CD14-positive monocyte (primary cell): Measurements from ENCODE around the gene UBE2H. TPM values are rescaled to one million over a fixed set of nuclear protein-coding genes. Genes with fewer than 3 reads are reported as not detected.
"Not testable (repeated sequence)": the region's sequence is repeated elsewhere in the genome, so short reads cannot be mapped to it uniquely, and the experiment has no call there.

Experiments
- DNase-seq, 3 donors: peaks; one replicate each; pipeline ENCODE4 v3.0.0-alpha.2; 2011 to 2022
- H2AFZ ChIP-seq: 2 replicates; pipeline ENCODE4 v1.6.0; 2012; ENCODE audit warnings: mild to moderate bottlenecking, low read depth, low read length, inconsistent platforms; ENCODE audit not compliant: insufficient read depth, poor library complexity, severe bottlenecking
- H3K27ac ChIP-seq, 2 donors: 1 replicate in 1 of 2; 2 replicates in 1 of 2; pipeline ENCODE4 v1.5.1; 2012 to 2013; ENCODE audit warnings: low read length in 2 of 2, control low read depth in 1 of 2, inconsistent platforms in 1 of 2, low read depth in 1 of 2, mild to moderate bottlenecking in 1 of 2
- H3K27me3 ChIP-seq, 2 donors: one replicate each; pipeline versions ENCODE4 v1.6.0 to v1.6.1; 2011 to 2013; ENCODE audit warnings: low read length in 2 of 2; ENCODE audit not compliant: control insufficient read depth in 2 of 2, insufficient read depth in 2 of 2
- H3K36me3 ChIP-seq, 2 donors: replicated peaks in 1 of 2; 1 replicate in 1 of 2; 2 replicates in 1 of 2; pipeline versions ENCODE4 v1.5.1 to v1.6.1; 2012 to 2013; ENCODE audit warnings: low read length in 2 of 2, control low read depth in 1 of 2, inconsistent platforms in 1 of 2, mild to moderate bottlenecking in 1 of 2; ENCODE audit not compliant: insufficient read depth in 2 of 2, control insufficient read depth in 1 of 2
- H3K4me1 ChIP-seq, 2 donors: 1 replicate in 1 of 2; 2 replicates in 1 of 2; pipeline versions ENCODE4 v1.5.1 to v1.6.1; 2012 to 2013; ENCODE audit warnings: low read length in 2 of 2, control low read depth in 1 of 2, inconsistent platforms in 1 of 2, mild to moderate bottlenecking in 1 of 2, moderate library complexity in 1 of 2; ENCODE audit not compliant: insufficient read depth in 2 of 2, control insufficient read depth in 1 of 2
- H3K4me2 ChIP-seq: replicated peaks from 2 replicates; pipeline ENCODE3; 2012; ENCODE audit warnings: low read length, moderate library complexity, mild to moderate bottlenecking; ENCODE audit not compliant: poor library complexity, severe bottlenecking; ENCODE audit errors: extremely low read depth
- H3K4me3 ChIP-seq, 3 experiments: fragments of 200-600 bp in 1 of 3; sonication (generic) in 1 of 3; replicated peaks in 1 of 3; 1 replicate in 2 of 3; 2 replicates in 1 of 3; pipeline ENCODE4 v1.5.1; 2011 to 2013; ENCODE audit warnings: low read length in 3 of 3, mild to moderate bottlenecking in 3 of 3, control low read depth in 2 of 3, low read depth in 2 of 3, inconsistent platforms in 1 of 3, moderate library complexity in 1 of 3
- H3K79me2 ChIP-seq: 2 replicates; pipeline ENCODE4 v1.6.0; 2012; ENCODE audit warnings: mild to moderate bottlenecking, control low read depth, inconsistent platforms, low read length, moderate library complexity; ENCODE audit not compliant: insufficient read depth
- H3K9ac ChIP-seq: 2 replicates; pipeline ENCODE4 v1.6.0; 2017; ENCODE audit warnings: low read length, mild to moderate bottlenecking; ENCODE audit not compliant: insufficient read depth, poor library complexity, severe bottlenecking
- H3K9me3 ChIP-seq, 2 donors: replicated peaks in 1 of 2; 1 replicate in 1 of 2; 2 replicates in 1 of 2; pipeline versions ENCODE4 v1.5.1 to v1.6.1; 2012 to 2013; ENCODE audit warnings: low read length in 2 of 2, control low read depth in 1 of 2; ENCODE audit not compliant: control insufficient read depth in 1 of 2, insufficient read depth in 1 of 2
- H4K20me1 ChIP-seq: 2 replicates; pipeline ENCODE4 v1.6.0; 2012; ENCODE audit warnings: mild to moderate bottlenecking, low read length, control low read depth, moderate library complexity; ENCODE audit not compliant: insufficient read depth
- H3K27ac Mint-ChIP-seq, 7 donors: one replicate each; pipeline ENCODE4 v1.8.0; 2020; ENCODE audit warnings: mild to moderate bottlenecking in 7 of 7, mixed read lengths in 7 of 7, moderate library complexity in 6 of 7, inconsistent platforms in 2 of 7
- H3K27me3 Mint-ChIP-seq, 3 donors: one replicate each; pipeline ENCODE4 v1.8.0; 2021 to 2022; ENCODE audit warnings: low read depth in 3 of 3, mild to moderate bottlenecking in 3 of 3, mixed read lengths in 3 of 3, moderate library complexity in 3 of 3, inconsistent platforms in 1 of 3
- H3K36me3 Mint-ChIP-seq, 2 donors: one replicate each; pipeline ENCODE4 v1.8.0; 2020; ENCODE audit warnings: mixed read lengths in 2 of 2, inconsistent platforms in 1 of 2, mild to moderate bottlenecking in 1 of 2
- H3K4me1 Mint-ChIP-seq: one replicate; pipeline ENCODE4 v1.8.0; 2020; ENCODE audit warnings: mild to moderate bottlenecking, mixed read lengths
- H3K4me3 Mint-ChIP-seq, 2 donors: one replicate each; pipeline ENCODE4 v1.8.0; 2020; ENCODE audit warnings: mild to moderate bottlenecking in 2 of 2, mixed read lengths in 2 of 2, moderate library complexity in 1 of 2
- H3K9me3 Mint-ChIP-seq, 7 donors: one replicate each; pipeline ENCODE4 v1.8.0; 2020 to 2022; ENCODE audit warnings: mixed read lengths in 7 of 7, mild to moderate bottlenecking in 6 of 7, moderate library complexity in 6 of 7, inconsistent platforms in 2 of 7
- CTCF ChIP-seq: fragments of 200-600 bp; IDR thresholded peaks from one replicate; pipeline ENCODE4 v1.8.0; 2022; ENCODE audit warnings: antibody characterized with exemption, mild to moderate bottlenecking
- WGBS: methylation state at CpG from one replicate; pipeline ENCODE4 v1.1.5; 2013; ENCODE audit warnings: missing lambda C conversion rate; ENCODE audit not compliant: insufficient coverage; 5-methylcytosine and 5-hydroxymethylcytosine counted together
- intact Hi-C, 2 donors: fragments of 100-400 bp; cut with micrococcal nuclease; formaldehyde crosslinking; loops; one replicate each; pipeline versions ENCODE4 v1.15.0 to v1.15.1; 2023
- polyA plus RNA-seq, 3 donors: library from polyadenylated mRNA; depleted of rRNA in 1 of 3; unstranded in 2 of 3; stranded (reverse) in 1 of 3; fragments of 300-500 nt in 2 of 3; fragments of >200 nt in 1 of 3; fragmentation: Illumina TruSeq in 2 of 3; gene quantifications; 1 replicate in 2 of 3; 2 replicates in 1 of 3; pipeline ENCODE4 v1.2.3, GENCODE V29; 2012 to 2021

The UBE2H gene
- polyA plus RNA-seq, 3 donors, result 12.6 to 26.0 (median 16.0) TPM

- TF ChIP-seq CTCF, result no peak
- H3K4me1 ChIP-seq, result peaks cover 24 to 26% of the 10 kb centered on the region in 2 donors
- no peaks in the 10 kb centered on the region for H3K36me3 ChIP-seq
- H3K4me3 Mint-ChIP-seq, result no peak overlapping the region
- 100% methylated on average over 1 of the region's 3 CpGs for WGBS
- H3K27ac Mint-ChIP-seq, result peak overlapping the region in 1 of 7 donors; percentile 53
- no peak overlapping the region for H3K9ac ChIP-seq
- peaks cover 1 to 3% (median 2%) of the 10 kb centered on the region in 3 donors for H3K27me3 Mint-ChIP-seq
- H3K9me3 ChIP-seq, result no peaks in the 10 kb centered on the region
- peaks cover 13% of the 10 kb centered on the region for H3K79me2 ChIP-seq
- H4K20me1 ChIP-seq, result peaks cover 83% of the 10 kb centered on the region
- intact Hi-C loops, result no loop called here
- H3K9me3 Mint-ChIP-seq, result no peaks in the 10 kb centered on the region
- no peak overlapping the region for H3K27ac ChIP-seq
- no peak overlapping the region for H3K4me3 ChIP-seq
- no peaks in the 10 kb centered on the region for H3K27me3 ChIP-seq
- no peak overlapping the region for H2AFZ ChIP-seq
- peaks cover 8 to 10% of the 10 kb centered on the region in 2 donors for H3K36me3 Mint-ChIP-seq
- H3K4me1 Mint-ChIP-seq, result peaks cover 32% of the 10 kb centered on the region
- DNase-seq, result no peak
- no peak overlapping the region for H3K4me2 ChIP-seq
Observed at GRCh38 chr7:129864042-129864441, 88.7 kb downstream of the UBE2H start.

GRCh38 chr7:129862682-129863081, 90.1 kb downstream of the UBE2H start:
- H3K27me3 Mint-ChIP-seq, result peaks cover 1 to 3% (median 2%) of the 10 kb centered on the region in 3 donors
- H3K36me3 Mint-ChIP-seq, result peaks cover 3 to 10% of the 10 kb centered on the region in 2 donors

GRCh38 chr7:129860784-129861183, 92.0 kb downstream of the UBE2H start:
- H3K9me3 ChIP-seq, H3K27me3 Mint-ChIP-seq, H3K9me3 Mint-ChIP-seq, DNase-seq, H3K79me2 ChIP-seq, H2AFZ ChIP-seq, H3K4me2 ChIP-seq, H3K27ac ChIP-seq, H3K27me3 ChIP-seq, H3K9ac ChIP-seq, intact Hi-C loops, H3K4me3 ChIP-seq: not testable (repeated sequence)
- peaks cover 0 to 11% of the 10 kb centered on the region in 2 donors for H3K36me3 ChIP-seq
- peak overlapping the region in 1 of 2 donors; percentile 30 for H3K4me3 Mint-ChIP-seq
- H3K4me1 ChIP-seq, result peaks cover 28 to 37% of the 10 kb centered on the region in 2 donors
- H4K20me1 ChIP-seq, result peaks cover 93% of the 10 kb centered on the region
- 65% methylated on average over 4 of the region's 6 CpGs for WGBS
- peaks cover 15 to 26% of the 10 kb centered on the region in 2 donors for H3K36me3 Mint-ChIP-seq
- H3K27ac Mint-ChIP-seq, result peak overlapping the region in 2 of 7 donors; percentile 42 to 63
- H3K4me1 Mint-ChIP-seq, result peaks cover 46% of the 10 kb centered on the region

More at GRCh38 chr7:129862682-129863081, 90.1 kb downstream of the UBE2H start:
- H2AFZ ChIP-seq, result no peak overlapping the region
- H3K9me3 ChIP-seq, result no peaks in the 10 kb centered on the region
- H3K9me3 Mint-ChIP-seq, result no peaks in the 10 kb centered on the region
- no peak overlapping the region for H3K4me3 ChIP-seq
- H3K27ac Mint-ChIP-seq, result no peak overlapping the region
- no peak overlapping the region for H3K9ac ChIP-seq
- TF ChIP-seq CTCF, result no peak
- DNase-seq, result no peak
- no peak overlapping the region for H3K4me3 Mint-ChIP-seq
- H3K79me2 ChIP-seq, result peaks cover 13% of the 10 kb centered on the region
- no peak overlapping the region for H3K4me2 ChIP-seq
- no peaks in the 10 kb centered on the region for H3K36me3 ChIP-seq
- WGBS, result 100% methylated on average over 3 of the region's 3 CpGs
- peaks cover 28 to 37% of the 10 kb centered on the region in 2 donors for H3K4me1 ChIP-seq
- intact Hi-C loops, result no loop called here
- H3K4me1 Mint-ChIP-seq, result peaks cover 44% of the 10 kb centered on the region
- no peak overlapping the region for H3K27ac ChIP-seq
- no peaks in the 10 kb centered on the region for H3K27me3 ChIP-seq
- H4K20me1 ChIP-seq, result peaks cover 87% of the 10 kb centered on the region
